Upper lobe of left lung (tissue), 6 donors: Measurements from ENCODE around the gene TPSD1. TPM values are rescaled to one million over a fixed set of nuclear protein-coding genes. Genes with fewer than 3 reads are reported as not detected.

Experiments used
- ATAC-seq, 2 donors: fragments of 200-7000 bp; cut with Tn5 transposase; one replicate each; pipeline ENCODE4 v1.9.1; 2022; ENCODE audit warnings: mild to moderate bottlenecking in 2 of 2, moderate library complexity in 2 of 2; ENCODE audit not compliant: low FRiP score in 2 of 2
- DNase-seq, 2 donors: peaks; one replicate each; pipeline ENCODE4 v3.0.0-alpha.2; 2019 to 2020
- H3K27ac ChIP-seq, 4 donors: fragments of 200-600 bp; sonication (generic); one replicate each; pipeline ENCODE4 v1.5.1; 2016 to 2019
- H3K27me3 ChIP-seq, 4 donors: fragments of 200-600 bp; sonication (generic); one replicate each; pipeline ENCODE4 v1.5.1; 2017 to 2019
- H3K36me3 ChIP-seq, 4 donors: fragments of 200-600 bp; sonication (generic); one replicate each; pipeline ENCODE4 v1.5.1; 2016 to 2019
- H3K4me1 ChIP-seq, 4 donors: fragments of 200-600 bp; sonication (generic); one replicate each; pipeline ENCODE4 v1.5.1; 2018 to 2019
- H3K4me3 ChIP-seq, 4 donors: fragments of 200-600 bp; sonication (generic); one replicate each; pipeline ENCODE4 v1.5.1; 2017 to 2019; ENCODE audit warnings: mild to moderate bottlenecking in 2 of 4, moderate library complexity in 1 of 4
- H3K9me3 ChIP-seq, 4 donors: fragments of 200-600 bp; sonication (generic); one replicate each; pipeline ENCODE4 v1.5.1; 2018 to 2019
- CTCF ChIP-seq, 6 experiments: fragments of 450-650 bp in 4 of 6; fragments of 200-600 bp in 2 of 6; sonication (generic) in 2 of 6; IDR thresholded peaks; one replicate each; pipeline ENCODE4 v1.5.1; 2016 to 2019; ENCODE audit warnings: antibody characterized with exemption in 6 of 6
- EP300 ChIP-seq, 4 donors: sonication (generic); formaldehyde crosslinking; IDR thresholded peaks; one replicate each; pipeline ENCODE4 v1.5.1; 2017; ENCODE audit warnings: antibody characterized with exemption in 4 of 4, control low read depth in 2 of 4
- POLR2A ChIP-seq, 4 donors: fragments of 450-650 bp; IDR thresholded peaks; one replicate each; pipeline ENCODE4 v1.5.1; 2016 to 2017; ENCODE audit warnings: antibody characterized with exemption in 4 of 4, mild to moderate bottlenecking in 2 of 4
- POLR2AphosphoS5 ChIP-seq, 2 donors: sonication (generic); formaldehyde crosslinking; IDR thresholded peaks; one replicate each; pipeline ENCODE4 v1.5.1; 2017; ENCODE audit warnings: antibody characterized with exemption in 2 of 2
- WGBS, 2 donors: methylation state at CpG; one replicate each; pipeline ENCODE4 v1.1.5; 2017 to 2018; 5-methylcytosine and 5-hydroxymethylcytosine counted together
- total RNA-seq, 6 donors: library from RNA; depleted of rRNA in 4 of 6; stranded (reverse); fragments of >200 nt in 4 of 6; gene quantifications; one replicate each; pipeline versions ENCODE4 v1.1.0 to v1.2.1, GENCODE V29; 2016 to 2021
- donor health status: DM: no; HTN: no; CAD: no; lungs with moderate emphysema.
- donor health status: DM: no; HTN: yes; CAD: no; lungs with severe emphysema.

The TPSD1 gene
- total RNA-seq, 6 donors from 2014 or later: 1.3 to 14.0 (median 6.4) TPM

GRCh38 chr16:1213796-1214372 is 42.0 kb upstream of the TPSD1 start:
- DNase-seq: peak in 1 of 2 donors; percentile 78
- no peaks in the 10 kb centered on the region for H3K9me3 ChIP-seq
- H3K27ac ChIP-seq: no peak overlapping the region
- TF ChIP-seq POLR2A (IDR thresholded peaks at IDR 0.05): no peak
- TF ChIP-seq EP300 (IDR thresholded peaks at IDR 0.05): no peak
- TF ChIP-seq POLR2AphosphoS5 (IDR thresholded peaks at IDR 0.05): no peak
- TF ChIP-seq CTCF (IDR thresholded peaks at IDR 0.05): no peak
- no peaks in the 10 kb centered on the region for H3K36me3 ChIP-seq
- H3K4me1 ChIP-seq: no peaks in the 10 kb centered on the region
- no peak for ATAC-seq
- 81 to 82% methylated on average over 23 to 25 of the region's 25 CpGs for WGBS, 2 donors
- H3K27me3 ChIP-seq: no peaks in the 10 kb centered on the region
- no peak overlapping the region for H3K4me3 ChIP-seq

- Histone ChIP-seq H3K9me3 (no peaks in the 10 kb centered on the region), H3K4me3 (no peak overlapping the region), H3K36me3 (no peaks in the 10 kb centered on the region), H3K27ac (no peak overlapping the region), H3K4me1 (no peaks in the 10 kb centered on the region), H3K27me3 (no peaks in the 10 kb centered on the region)
- peak in 1 of 2 donors; percentile 76 for DNase-seq
- no peak for ATAC-seq
- WGBS, 2 donors: 55 to 85% methylated on average over 4 to 13 of the region's 16 CpGs
- TF ChIP-seq EP300 (IDR thresholded peaks at IDR 0.05) (no peak), POLR2A (IDR thresholded peaks at IDR 0.05) (no peak), POLR2AphosphoS5 (IDR thresholded peaks at IDR 0.05) (no peak), CTCF (IDR thresholded peaks at IDR 0.05) (no peak)
Measured at GRCh38 chr16:1214719-1215118, 41.1 kb upstream of the TPSD1 start.

GRCh38 chr16:1215574-1216295 is 40.1 kb upstream of the TPSD1 start:
- no peaks in the 10 kb centered on the region for H3K4me1 ChIP-seq
- no peak overlapping the region for H3K27ac ChIP-seq
- WGBS, 2 donors: 67 to 70% methylated on average over 19 to 32 of the region's 32 CpGs
- TF ChIP-seq POLR2AphosphoS5 (IDR thresholded peaks at IDR 0.05): no peak
- no peak for TF ChIP-seq CTCF (IDR thresholded peaks at IDR 0.05)
- no peak for TF ChIP-seq EP300 (IDR thresholded peaks at IDR 0.05)
- no peak for TF ChIP-seq POLR2A (IDR thresholded peaks at IDR 0.05)
- no peaks in the 10 kb centered on the region for H3K9me3 ChIP-seq
- H3K4me3 ChIP-seq: no peak overlapping the region
- H3K27me3 ChIP-seq: no peaks in the 10 kb centered on the region
- DNase-seq (peak in 1 of 2 donors; percentile 81), ATAC-seq (no peak)
- no peaks in the 10 kb centered on the region for H3K36me3 ChIP-seq

- H3K27ac ChIP-seq: no peak overlapping the region
- H3K4me1 ChIP-seq: no peaks in the 10 kb centered on the region
- no peak overlapping the region for H3K4me3 ChIP-seq
- WGBS, 2 donors: 81 to 85% methylated on average over 3 to 12 of the region's 12 CpGs
- no peaks in the 10 kb centered on the region for H3K27me3 ChIP-seq
- H3K36me3 ChIP-seq: no peaks in the 10 kb centered on the region
- TF ChIP-seq POLR2A (IDR thresholded peaks at IDR 0.05): no peak
- TF ChIP-seq CTCF (IDR thresholded peaks at IDR 0.05): no peak
- no peak for TF ChIP-seq EP300 (IDR thresholded peaks at IDR 0.05)
- no peak for TF ChIP-seq POLR2AphosphoS5 (IDR thresholded peaks at IDR 0.05)
- no peaks in the 10 kb centered on the region for H3K9me3 ChIP-seq
- no peak for ATAC-seq
- DNase-seq: peak in 1 of 2 donors; percentile 77
Measured at GRCh38 chr16:1216296-1216619, 39.6 kb upstream of the TPSD1 start.
